CD4-positive, alpha-beta T cell treated with Interleukin-15 for 1 hour (primary cell): ENCODE data around the gene SCAANT1.

Experiments used
- DNase-seq: peaks from one replicate; pipeline ENCODE4 v3.0.0-alpha.2; 2020

SCAANT1 gene

DNA sequence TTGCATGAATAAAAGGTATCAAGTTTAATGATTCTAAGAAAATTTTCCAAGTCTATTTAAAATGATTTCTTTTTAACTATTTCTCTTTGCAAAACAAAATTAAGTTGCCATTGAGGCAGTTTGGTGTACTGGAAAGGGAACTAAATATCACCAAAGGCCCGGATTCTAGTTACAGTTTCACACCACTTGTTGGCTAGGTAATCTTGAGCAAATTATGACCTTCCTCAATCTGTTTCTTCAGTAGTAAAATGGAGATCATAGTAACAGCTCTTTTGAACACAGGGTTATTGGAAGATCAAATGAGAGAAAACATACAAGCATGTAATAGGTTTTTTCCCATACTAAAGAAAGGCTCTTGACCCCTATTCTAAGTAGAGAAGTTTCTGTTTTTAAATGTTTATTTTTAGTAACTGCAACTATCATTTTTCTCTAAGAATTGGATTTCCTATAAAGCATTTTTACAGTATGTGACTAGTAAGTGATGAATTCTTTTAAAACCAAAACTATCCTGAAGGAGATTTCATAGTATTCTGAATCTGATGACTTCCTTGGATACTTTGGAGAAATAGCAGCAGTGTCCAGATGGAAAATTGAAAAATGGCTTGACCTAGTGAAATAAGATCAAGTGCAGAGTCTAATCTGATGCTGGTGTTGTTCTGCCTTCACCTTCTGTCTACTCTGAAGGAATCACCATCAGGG lies 15.7 kb downstream of the SCAANT1 start:
- DNase-seq, result no peak

DNA sequence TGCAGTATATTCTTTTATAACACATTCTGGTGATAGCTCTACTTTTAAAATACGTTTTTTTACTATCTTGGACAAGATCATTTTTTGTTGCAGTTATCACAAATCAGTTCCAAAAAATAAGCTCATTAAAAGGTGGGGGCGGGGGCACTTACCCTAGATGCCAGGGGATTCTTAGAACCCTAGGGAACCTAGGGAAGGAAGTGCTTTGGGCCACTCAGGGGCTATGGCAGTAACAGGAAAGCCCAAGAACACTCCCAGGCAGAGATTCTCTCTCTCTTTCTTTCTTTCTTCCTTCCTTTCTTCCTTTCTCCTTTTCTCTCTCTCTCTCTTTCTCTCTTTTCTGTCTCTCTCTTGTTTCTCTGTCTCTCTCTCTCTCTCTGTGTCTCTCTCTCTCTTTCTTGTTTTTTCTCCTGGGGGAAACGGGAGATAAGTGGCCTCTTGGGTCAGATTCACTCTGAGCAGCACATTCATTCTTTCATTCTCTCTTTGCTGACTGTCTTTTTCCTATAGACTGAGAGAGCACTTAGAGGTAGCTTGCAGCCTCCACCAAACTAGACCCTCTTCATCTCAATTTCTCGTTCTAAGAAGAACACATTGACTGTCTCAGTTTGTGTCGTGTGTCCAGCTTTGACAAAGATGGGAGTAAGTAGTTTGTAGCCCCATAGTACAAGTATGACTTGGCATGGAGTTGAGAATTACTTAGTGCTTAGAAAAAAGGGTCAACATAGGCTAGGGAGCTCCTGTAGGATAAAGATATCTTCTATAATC lies 16.6 kb downstream of the SCAANT1 start:
- DNase-seq, result no peak

- DNase-seq, result no peak
Measured at GRCh38 chr3:63892773-63893352, 19.3 kb downstream of the SCAANT1 start.

DNA sequence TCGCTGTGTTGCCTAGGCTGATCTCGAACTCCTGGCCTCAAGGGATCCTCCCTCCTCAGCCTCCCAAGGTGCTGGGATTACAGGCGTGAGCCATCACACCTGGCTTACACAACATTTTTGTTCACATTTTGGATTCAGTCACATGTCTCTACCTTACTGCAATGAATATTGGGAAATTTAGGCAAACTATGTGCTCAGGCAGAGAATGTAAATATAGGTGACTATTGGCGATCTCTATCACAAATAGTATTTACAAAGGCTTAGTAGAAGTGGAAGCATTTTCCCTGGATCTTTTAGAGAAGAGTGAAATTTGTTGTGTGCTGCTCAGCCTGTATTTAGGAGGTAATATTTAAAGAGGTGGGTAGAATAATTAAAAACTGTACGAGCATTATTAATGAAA lies 20.7 kb downstream of the SCAANT1 start:
- DNase-seq, result no peak

- DNase-seq, result no peak
Measured at GRCh38 chr3:63886858-63887257, 25.3 kb downstream of the SCAANT1 start.

DNA sequence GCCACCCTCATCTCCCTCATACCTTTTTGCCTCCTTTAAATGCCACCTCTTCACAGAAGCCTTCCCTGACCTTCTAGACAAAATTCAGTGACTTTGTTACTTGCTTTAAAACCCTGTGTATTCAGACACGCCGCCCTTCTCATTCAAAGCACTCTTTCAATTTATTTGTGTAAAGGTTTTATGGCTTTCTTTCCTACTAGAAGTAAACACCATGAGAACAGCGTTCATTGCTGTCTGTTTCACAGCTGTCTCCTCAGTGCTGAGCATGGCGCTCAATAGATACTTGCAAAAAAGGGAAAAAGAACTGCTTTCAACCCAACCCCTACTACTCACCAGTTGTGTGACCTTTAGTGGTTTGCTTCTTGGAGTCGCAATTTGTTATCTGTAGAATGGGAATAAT lies 31.5 kb downstream of the SCAANT1 start:
- no peak for DNase-seq

DNA sequence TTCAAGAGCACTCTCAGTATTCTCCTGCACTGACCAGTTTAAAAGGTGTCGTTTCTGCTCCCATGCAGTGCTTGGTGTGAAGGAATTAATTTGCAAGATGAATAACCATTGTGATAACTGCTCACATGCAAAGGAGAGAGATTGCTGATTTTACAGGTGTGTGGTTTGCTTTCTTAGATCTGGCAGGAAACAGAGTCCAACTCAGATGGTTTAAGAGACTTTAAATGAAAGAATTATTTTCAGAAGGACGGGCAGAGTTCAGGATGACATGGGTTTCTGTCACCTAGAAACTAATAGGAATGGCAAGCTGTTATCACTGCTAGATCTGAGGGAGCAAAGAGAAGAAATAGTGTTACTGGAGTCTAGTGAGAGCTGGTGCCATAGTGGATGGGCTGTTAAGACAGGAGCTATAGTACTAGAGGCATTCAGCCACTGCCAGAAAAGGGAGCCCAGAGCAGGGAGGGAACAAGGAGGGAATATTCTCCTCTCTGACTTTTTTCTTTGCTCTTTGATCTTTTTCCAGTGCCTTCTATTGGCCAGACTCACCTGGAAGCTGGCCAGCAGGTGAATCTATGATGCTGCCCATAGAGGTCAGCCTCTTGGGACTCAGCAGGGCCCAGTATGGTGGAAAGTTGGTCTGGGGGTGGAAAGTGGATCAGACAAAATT lies 33.7 kb downstream of the SCAANT1 start:
- no peak for DNase-seq

DNA sequence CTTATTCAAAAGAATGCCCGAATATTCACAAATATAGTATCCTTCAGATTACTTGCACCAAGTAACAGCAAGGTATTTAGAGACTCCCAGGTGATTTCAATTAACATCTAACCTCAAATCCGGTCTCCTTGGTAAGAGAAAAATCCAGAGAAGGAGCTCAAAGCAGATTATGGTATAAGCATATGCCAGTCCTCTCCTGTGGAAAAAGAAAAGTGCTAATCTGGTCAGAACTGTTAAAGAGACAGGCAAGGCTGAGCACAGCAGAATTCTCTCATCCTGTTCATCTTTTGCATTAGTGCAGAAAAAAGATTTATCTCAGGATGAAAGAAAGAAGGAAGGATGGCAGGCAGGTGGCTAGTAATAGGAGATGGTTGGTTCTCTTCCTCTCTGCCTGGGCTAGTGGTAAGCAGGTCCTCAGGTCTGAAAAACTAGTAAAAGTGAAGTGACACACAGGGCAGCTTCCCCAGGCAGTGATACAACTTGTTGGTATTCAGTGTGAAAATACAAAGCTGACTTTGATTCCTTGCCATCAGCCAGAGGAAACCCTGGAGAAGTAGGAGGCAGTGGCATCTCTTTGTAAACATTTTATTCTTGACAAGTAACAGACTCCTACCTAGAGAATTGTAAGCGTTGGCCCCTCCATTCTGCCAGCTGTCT lies 34.3 kb downstream of the SCAANT1 start:
- no peak for DNase-seq

GRCh38 chr3:63876260-63876659 lies 35.9 kb downstream of the SCAANT1 start:
- no peak for DNase-seq

- DNase-seq, result no peak
Measured at GRCh38 chr3:63875510-63875909, 36.7 kb downstream of the SCAANT1 start.

GRCh38 chr3:63874769-63875168 lies 37.4 kb downstream of the SCAANT1 start:
- no peak for DNase-seq

DNA sequence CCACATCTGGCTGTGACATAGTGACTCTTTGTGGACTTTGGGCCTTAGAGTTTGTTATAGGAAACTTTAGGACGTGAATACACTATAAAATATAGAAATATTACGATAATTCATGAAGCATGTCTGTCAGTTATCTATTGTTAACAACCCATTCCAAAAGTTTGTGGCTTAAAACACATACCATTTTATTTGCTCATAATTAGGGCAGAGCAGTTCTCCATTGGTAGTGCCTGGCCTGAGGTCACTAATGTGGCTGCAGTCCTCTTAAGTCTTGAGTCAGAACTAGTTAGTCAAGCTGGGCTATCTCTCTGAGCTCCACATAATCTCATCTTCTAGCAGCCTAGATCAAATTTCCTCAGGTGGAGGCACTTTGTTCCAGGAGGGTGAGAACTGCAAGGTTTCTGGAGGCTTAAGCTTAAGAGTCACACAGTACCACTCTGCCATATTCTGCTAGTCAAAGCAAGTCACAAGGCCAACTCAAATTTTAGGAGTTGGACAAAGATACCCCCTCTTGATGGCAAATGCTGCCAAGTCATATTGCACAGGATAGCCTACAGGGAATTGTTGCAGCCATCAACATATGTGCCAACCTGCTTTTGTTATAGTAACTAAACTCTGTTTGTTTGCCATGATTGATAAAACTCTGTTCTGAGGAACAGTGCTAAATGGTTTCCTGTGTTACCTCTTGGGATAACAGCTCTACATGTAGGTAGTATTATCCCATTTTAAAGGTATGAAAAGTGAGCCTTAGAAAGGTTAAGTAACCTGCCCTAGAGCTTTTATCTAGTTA lies 39.9 kb downstream of the SCAANT1 start:
- no peak for DNase-seq

- no peak for DNase-seq
Measured at GRCh38 chr3:63870615-63871005, 41.6 kb downstream of the SCAANT1 start.

DNA sequence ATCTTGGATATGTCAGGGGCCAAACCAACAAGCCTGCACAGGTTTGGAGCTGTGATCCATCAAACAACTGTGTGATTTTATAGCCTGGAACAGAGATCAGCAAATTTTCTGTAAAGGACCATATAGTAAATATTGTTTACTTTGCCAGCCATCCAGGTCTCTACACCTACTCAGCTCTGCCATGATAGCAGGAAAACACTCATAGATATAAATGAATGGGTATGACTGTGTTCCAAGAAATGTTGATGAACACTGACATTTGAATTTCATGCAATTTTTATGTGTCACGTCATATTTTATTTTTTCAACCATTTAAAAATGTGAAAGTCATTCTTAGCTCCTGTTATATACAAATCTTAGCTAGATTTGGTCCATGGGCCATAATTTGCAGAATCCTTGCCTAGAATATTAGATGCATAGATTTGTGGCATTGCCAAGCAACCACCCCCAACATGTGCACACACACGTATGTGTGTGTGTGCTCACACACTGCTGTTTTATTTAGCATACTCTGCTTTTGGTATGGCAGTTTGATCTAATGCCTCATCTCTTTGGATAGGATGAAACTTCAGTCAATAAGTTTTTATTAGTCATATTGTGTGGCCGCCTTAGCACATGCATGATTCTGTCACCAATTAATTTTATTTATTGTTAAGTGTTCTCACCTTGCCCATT lies 42.1 kb downstream of the SCAANT1 start:
- DNase-seq, result no peak

GRCh38 chr3:63867225-63867624 lies 45.0 kb downstream of the SCAANT1 start:
- DNase-seq, result no peak

DNA sequence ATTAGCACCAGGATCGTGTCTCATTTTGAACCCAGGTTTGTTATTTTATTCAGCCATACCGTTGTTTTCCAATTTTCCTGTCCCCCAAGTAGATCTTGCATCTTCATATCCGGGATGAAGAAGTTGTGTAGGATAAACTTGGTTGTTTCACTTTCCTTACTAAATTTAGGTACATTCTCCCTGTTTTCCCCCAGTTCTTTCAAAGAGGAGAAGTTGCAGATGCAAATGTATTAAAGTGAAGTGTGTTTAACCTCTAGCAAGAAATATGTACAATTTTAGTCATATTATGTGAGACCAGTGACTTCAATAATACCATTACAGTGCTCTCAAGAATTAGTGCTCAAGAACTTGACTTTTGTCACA lies 47.2 kb downstream of the SCAANT1 start:
- DNase-seq, result no peak

- DNase-seq, result peak; percentile 27
Measured at GRCh38 chr3:63864008-63864964, 47.9 kb downstream of the SCAANT1 start.

DNA sequence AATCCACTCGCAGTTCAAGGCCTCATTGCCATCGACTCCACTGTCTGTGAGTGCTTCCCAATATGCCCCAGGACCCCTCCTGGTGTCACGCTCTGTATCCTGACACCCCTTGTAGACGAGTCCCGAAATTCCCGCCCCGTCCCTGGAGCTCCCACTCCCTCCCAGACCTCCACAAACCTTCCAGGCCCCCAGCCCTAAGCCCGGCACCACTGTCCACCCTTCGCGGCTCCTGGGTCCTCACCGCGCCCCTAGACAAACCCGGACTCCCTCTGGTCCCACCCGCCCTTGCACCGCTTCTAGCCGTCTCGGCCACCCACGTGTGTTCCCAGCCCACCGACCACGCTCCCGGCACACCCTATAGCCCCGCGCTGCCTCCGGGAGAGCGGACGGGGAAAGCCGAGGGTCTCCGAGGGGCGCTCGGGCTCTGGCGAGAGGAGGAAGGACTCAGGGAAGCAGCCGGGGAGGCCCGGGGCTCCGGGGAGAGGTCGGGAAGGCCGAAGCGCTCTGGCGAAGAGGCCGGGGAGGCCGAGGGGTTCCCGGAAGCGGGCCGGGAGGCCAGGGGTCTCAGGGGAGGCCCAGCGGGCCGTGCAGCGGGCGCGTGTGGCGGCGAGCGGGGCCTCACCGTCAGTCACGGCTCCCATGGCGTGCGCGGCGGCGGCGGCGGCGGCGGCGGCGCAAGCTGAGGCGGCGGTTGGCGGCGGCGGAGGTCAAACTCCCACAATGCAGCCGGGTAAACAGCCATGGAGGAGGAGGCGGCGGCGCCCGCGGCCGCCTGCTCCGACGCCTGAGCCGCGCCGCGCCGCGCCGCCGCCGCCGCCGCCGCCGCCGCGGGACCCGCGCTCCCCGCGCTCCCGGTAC lies 48.8 kb downstream of the SCAANT1 start, which contains the start of the genes ATXN7 and THOC7:
Gene ATXN7 (plus strand): TSS at position 718 of the 858 bp plus-strand sequence. CDS start 48,732 bp downstream, outside the sequence.
Gene THOC7 (minus strand): TSS at position 656 of the 858 bp plus-strand sequence. CDS start 15 bp downstream, at position 641.
- DNase-seq, result peak; percentile 72

DNA sequence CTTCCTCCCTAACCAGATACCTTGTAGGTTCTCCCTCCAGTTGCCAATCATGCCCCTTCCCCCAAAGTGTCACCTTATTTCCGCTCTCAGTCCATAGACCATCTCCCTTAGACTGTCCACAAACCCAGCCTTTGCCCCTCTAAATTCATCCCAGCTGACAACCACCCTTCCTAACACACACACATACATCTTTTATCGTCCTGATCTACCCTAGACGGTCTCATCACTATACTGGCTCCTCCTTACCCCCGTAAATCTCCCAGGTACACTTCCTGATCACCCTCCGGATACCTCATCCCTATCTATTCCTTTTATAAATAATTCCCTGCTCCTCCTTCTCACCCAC lies 49.4 kb downstream of the SCAANT1 start:
- no peak for DNase-seq
